Left lung (tissue), 10 donors: ENCODE data around the gene RRAGB. TPM values are rescaled to one million over a fixed set of nuclear protein-coding genes. Genes with fewer than 3 reads are reported as not detected.
"Not testable (repeated sequence)": the region's sequence is repeated elsewhere in the genome, so short reads cannot be mapped to it uniquely, and the experiment has no call there.

ENCODE experiments used
- ATAC-seq: fragments of 200-7000 bp; cut with Tn5 transposase; one replicate; pipeline ENCODE4 v1.9.1; 2020; ENCODE audit warnings: moderate library complexity
- DNase-seq, 4 donors: peaks; one replicate each; pipeline ENCODE4 v3.0.0-alpha.2; 2013 to 2020
- H3K27ac ChIP-seq, 2 donors: fragments of 200-600 bp; sonication (generic) in 1 of 2; one replicate each; pipeline versions ENCODE4 v1.5.0 to v1.8.0; 2020 to 2021
- H3K27me3 ChIP-seq, 2 donors: fragments of 200-600 bp; sonication (generic) in 1 of 2; one replicate each; pipeline versions ENCODE4 v1.5.0 to v1.8.0; 2020 to 2021
- H3K36me3 ChIP-seq, 2 donors: fragments of 200-600 bp; sonication (generic) in 1 of 2; one replicate each; pipeline versions ENCODE4 v1.5.0 to v1.8.0; 2020 to 2021
- H3K4me1 ChIP-seq, 2 donors: fragments of 200-600 bp; one replicate each; pipeline ENCODE4 v1.8.0; 2021
- H3K4me3 ChIP-seq, 2 donors: fragments of 200-600 bp; sonication (generic) in 1 of 2; one replicate each; pipeline versions ENCODE4 v1.5.0 to v1.8.0; 2020 to 2021; ENCODE audit warnings: mild to moderate bottlenecking in 1 of 2
- H3K9me3 ChIP-seq, 2 donors: fragments of 200-600 bp; sonication (generic) in 1 of 2; one replicate each; pipeline versions ENCODE4 v1.5.0 to v1.8.0; 2020 to 2021
- CTCF ChIP-seq, 2 donors: fragments of 200-600 bp; sonication (generic) in 1 of 2; IDR thresholded peaks; one replicate each; pipeline versions ENCODE4 v1.5.0 to v1.8.0; 2021; ENCODE audit warnings: antibody characterized with exemption in 2 of 2
- intact Hi-C, 2 donors: fragments of 100-400 bp; cut with DNase I; formaldehyde crosslinking; loops; one replicate each; pipeline versions ENCODE4 v1.11.2 to v1.14.2; 2022
- polyA plus RNA-seq, 6 donors: library from polyadenylated mRNA; unstranded; fragments of 120-200 nt; gene quantifications; one replicate each; pipeline ENCODE4 v1.2.1, GENCODE V29; 2013; ENCODE audit not compliant: insufficient read length in 6 of 6
- total RNA-seq, 2 donors: library from RNA; stranded (reverse); fragmentation: NEBNext Ultra II Directional; extraction: Animal tissue kit (Norgen Biotek cat#: 25700); gene quantifications; one replicate each; pipeline ENCODE4 v1.2.1, GENCODE V29; 2021
- donor health status: DM: no; HTN: yes; CAD: no.
- donor health status: DM: no; HTN: no; CAD: no.

The RRAGB gene
- total and polyA plus RNA-seq, 8 donors: 14.5 to 54.2 (median 39.6) TPM

DNA sequence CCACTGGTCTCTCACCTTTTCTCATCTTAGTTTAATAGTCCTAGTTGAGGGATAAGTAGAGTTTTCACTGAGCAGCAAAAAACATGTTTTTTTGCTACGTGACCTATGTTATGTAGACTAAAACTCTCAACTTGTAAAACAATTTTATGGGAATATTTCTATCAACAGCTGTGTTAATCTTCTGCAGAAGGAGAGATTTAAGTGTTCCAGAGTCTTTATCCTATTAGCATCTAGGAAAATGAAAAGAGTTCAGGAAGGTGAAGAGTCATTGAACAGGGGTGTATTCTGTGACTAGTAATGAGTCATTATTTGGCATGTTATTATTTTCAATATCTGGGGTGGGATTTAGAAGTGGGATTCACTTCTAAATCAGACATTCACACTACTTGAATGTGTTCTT is 41.9 kb downstream of the RRAGB start:
- H3K27me3 ChIP-seq: peaks cover 0 to 3% of the 10 kb centered on the region in 2 donors
- H3K4me3 ChIP-seq: no peak overlapping the region
- DNase-seq (no peak), ATAC-seq (no peak)
- no peaks in the 10 kb centered on the region for H3K4me1 ChIP-seq
- H3K36me3 ChIP-seq: peaks cover 0 to 24% of the 10 kb centered on the region in 2 donors
- no peak for TF ChIP-seq CTCF (IDR thresholded peaks at IDR 0.05)
- intact Hi-C loops: no loop called here
- H3K9me3 ChIP-seq: no peaks in the 10 kb centered on the region
- no peak overlapping the region for H3K27ac ChIP-seq

DNA sequence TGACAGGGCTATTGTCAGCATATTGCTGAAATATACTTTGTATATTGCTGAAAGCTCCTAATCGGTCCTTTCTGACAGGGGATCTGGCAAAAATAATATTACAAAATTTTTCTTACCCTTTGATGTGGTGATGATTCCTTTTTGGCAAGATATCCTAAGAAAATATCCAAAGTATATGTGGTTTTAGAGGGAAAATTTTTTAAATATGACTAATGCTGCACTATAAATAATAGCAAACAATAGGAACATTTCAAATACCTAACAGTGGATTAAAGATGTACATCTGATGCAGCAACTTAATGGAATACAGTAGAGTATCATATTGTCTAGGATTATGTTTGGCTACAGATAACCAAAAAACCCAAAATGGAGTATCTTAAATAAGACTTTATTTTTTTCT is 49.6 kb downstream of the RRAGB start:
- ATAC-seq (no peak), DNase-seq (no peak)
- Histone ChIP-seq H3K36me3 (no peaks in the 10 kb centered on the region), H3K27ac (no peak overlapping the region), H3K4me3 (no peak overlapping the region), H3K27me3 (no peaks in the 10 kb centered on the region), H3K9me3 (peaks cover 0 to 4% of the 10 kb centered on the region in 2 donors), H3K4me1 (no peaks in the 10 kb centered on the region)
- TF ChIP-seq CTCF (IDR thresholded peaks at IDR 0.05): no peak
- intact Hi-C loops: no loop called here

DNA sequence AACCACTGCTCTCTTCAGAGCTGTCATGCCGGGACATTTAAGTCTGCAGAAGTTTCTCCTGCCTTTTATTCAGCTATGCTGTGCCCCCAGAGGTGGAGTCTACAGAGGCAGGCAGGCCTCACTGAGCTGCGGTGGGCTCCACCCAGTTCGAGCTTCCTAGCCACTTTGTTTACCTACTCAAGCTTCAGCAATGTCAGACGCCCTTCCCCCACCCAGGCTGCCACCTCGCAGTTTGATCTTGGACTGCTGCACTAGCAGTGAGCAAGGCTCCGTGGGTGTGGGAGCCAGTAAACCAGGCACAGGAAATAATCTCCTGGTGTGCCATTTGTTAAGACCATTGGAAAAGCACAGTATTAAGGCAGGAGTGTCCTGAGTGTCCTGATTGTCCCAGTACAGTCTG is 56.9 kb downstream of the RRAGB start:
- H3K27ac ChIP-seq, ATAC-seq, H3K9me3 ChIP-seq, H3K27me3 ChIP-seq, H3K4me3 ChIP-seq, intact Hi-C loops, H3K4me1 ChIP-seq, H3K36me3 ChIP-seq: not testable (repeated sequence)
- DNase-seq: peak in 2 of 4 donors; percentile 1 to 32

GRCh38 chrX:55777596-55777995 is 60.0 kb downstream of the RRAGB start:
- H3K4me3 ChIP-seq: no peak overlapping the region
- H3K27ac ChIP-seq: no peak overlapping the region
- no peak for TF ChIP-seq CTCF (IDR thresholded peaks at IDR 0.05)
- DNase-seq (no peak), ATAC-seq (no peak)
- no peaks in the 10 kb centered on the region for H3K36me3 ChIP-seq
- intact Hi-C loops: no loop called here
- H3K9me3 ChIP-seq: no peaks in the 10 kb centered on the region
- no peaks in the 10 kb centered on the region for H3K27me3 ChIP-seq
- H3K4me1 ChIP-seq: no peaks in the 10 kb centered on the region

DNA sequence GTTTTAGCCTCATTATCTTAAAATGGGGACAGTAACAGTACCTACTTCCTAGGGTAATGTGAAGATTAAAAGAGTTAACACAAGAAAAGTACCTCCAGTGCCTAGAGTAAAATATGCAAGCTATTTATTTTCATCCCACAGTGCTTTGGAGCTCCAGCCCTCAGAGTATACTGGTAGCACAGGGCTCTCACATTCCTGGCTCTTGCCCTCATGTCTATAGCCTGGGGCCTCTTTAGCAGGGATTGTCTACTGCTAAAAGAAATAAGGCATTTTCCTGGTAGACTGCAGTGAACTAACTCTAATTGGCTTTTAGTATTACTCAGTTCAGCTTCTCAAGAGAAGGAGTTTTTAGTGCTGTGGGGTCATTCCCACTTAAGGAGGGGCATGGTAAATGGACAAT is 60.8 kb downstream of the RRAGB start:
- Histone ChIP-seq H3K4me3 (no peak overlapping the region), H3K9me3 (no peaks in the 10 kb centered on the region), H3K27me3 (no peaks in the 10 kb centered on the region), H3K36me3 (no peaks in the 10 kb centered on the region), H3K4me1 (no peaks in the 10 kb centered on the region), H3K27ac (no peak overlapping the region)
- ATAC-seq: peak; percentile 26
- DNase-seq: no peak
- TF ChIP-seq CTCF (IDR thresholded peaks at IDR 0.05): no peak
- intact Hi-C loops: no loop called here

- Histone ChIP-seq H3K4me1 (no peaks in the 10 kb centered on the region), H3K36me3 (no peaks in the 10 kb centered on the region), H3K27me3 (no peaks in the 10 kb centered on the region), H3K9me3 (no peaks in the 10 kb centered on the region), H3K27ac (no peak overlapping the region), H3K4me3 (no peak overlapping the region)
- intact Hi-C loops: no loop called here
- DNase-seq (no peak), ATAC-seq (no peak)
- TF ChIP-seq CTCF (IDR thresholded peaks at IDR 0.05): no peak
Observed at GRCh38 chrX:55783723-55784122, 66.2 kb downstream of the RRAGB start.
